GM12891 (cell line): ENCODE measurements around the gene RNF183.

Source experiments
- POLR2A ChIP-seq: IDR thresholded peaks from 2 replicates; pipeline ENCODE4 v1.6.1; 2011; ENCODE audit warnings: low read depth, low read length, control low read depth
- POU2F2 ChIP-seq: IDR thresholded peaks from 2 replicates; pipeline ENCODE4 v1.6.1; 2011; ENCODE audit warnings: low read depth, mild to moderate bottlenecking, control low read depth, low read length, moderate library complexity

- TF ChIP-seq POLR2A (no peak), POU2F2 (no peak)
Observed at GRCh38 chr9:113349445-113350094, 46.4 kb upstream of the RNF183 start, which contains the start of gene BSPRY.
